ENCODE data around the gene PHYHD1. TPM values are rescaled to one million over a fixed set of nuclear protein-coding genes. Genes with fewer than 3 reads are reported as not detected.

The PHYHD1 gene
- total and polyA plus RNA-seq, 2 donors (not counting 1 experiment from before 2014, with no cell fraction given), result 0.96 to 2.0 TPM

GRCh38 chr9:128946571-128947276, 25.9 kb downstream of the PHYHD1 start:
- Mint-ChIP-seq H3K27ac (peak overlapping the region; percentile 98), H3K4me1 (peaks cover 27% of the 10 kb centered on the region), H3K9me3 (ENCODE audit: insufficient read depth) (no peaks in the 10 kb centered on the region), H3K4me3 (peak overlapping the region; percentile 97), H3K27me3 (no peaks in the 10 kb centered on the region)
- H3K27me3 ChIP-seq (replicated peaks in 1 of 4; ENCODE audit: control extremely low read depth in 1 of 4, control insufficient read depth in 3 of 4, insufficient read depth in 4 of 4, low read length in 3 of 4), result no peaks in the 10 kb centered on the region
- H2AFZ ChIP-seq (ENCODE audit: insufficient read depth, low read depth, low read length, poor library complexity, severe bottlenecking), result peak overlapping the region; percentile 87
- no peak for DNase-seq
- 36% methylated on average over 29 of the region's 30 CpGs for WGBS (ENCODE audit: insufficient coverage)
- no peaks in the 10 kb centered on the region for H3K9me3 ChIP-seq (ENCODE audit: control extremely low read depth in 1 of 3, control insufficient read depth in 2 of 3, insufficient read depth in 1 of 3, low read length in 2 of 3)
- H3K36me3 ChIP-seq (replicated peaks in 1 of 2; ENCODE audit: control extremely low read depth in 1 of 2, control insufficient read depth in 1 of 2, extremely low read depth in 1 of 2, insufficient read depth in 2 of 2, low read length in 1 of 2), result peaks cover 0 to 4% of the 10 kb centered on the region in 2 experiments
- POLR2A ChIA-PET, result interaction anchor here (0.6 to 1.2 kb wide), 2 partner anchors 10 to 117 kb away, joined by 3 read pairs; partner anchors contain the start of gene SPOUT1
- no peak for ATAC-seq (ENCODE audit: low read depth)
- H3K4me1 ChIP-seq (ENCODE audit: control insufficient read depth in 2 of 2, insufficient read depth in 2 of 2, low read length in 2 of 2), result peaks cover 15 to 18% of the 10 kb centered on the region in 2 donors
- peak overlapping the region; percentile 91 to 96 for H3K27ac ChIP-seq (ENCODE audit: low read length in 2 of 2)
- H3K9ac ChIP-seq (ENCODE audit: low read length), result peak overlapping the region; percentile 85
- H4K20me1 ChIP-seq (ENCODE audit: control insufficient read depth, insufficient read depth, low read length, poor library complexity, severe bottlenecking), result no peaks in the 10 kb centered on the region
- TF ChIP-seq CTCF (IDR thresholded peaks at IDR 0.05) (no peak), EZH2 (IDR thresholded peaks at IDR 0.05; ENCODE audit: borderline replicate concordance, insufficient read depth, low read depth, low read length, poor library complexity, severe bottlenecking) (no peak)
- CTCF ChIA-PET, result no interaction called here
- H3K4me3 ChIP-seq (ENCODE audit: control extremely low read depth in 1 of 5, extremely low read depth in 1 of 5, insufficient read depth in 1 of 5, low read depth in 2 of 5, low read length in 4 of 5), result peak overlapping the region; percentile 53 to 95 (median 84)
- H3K4me2 ChIP-seq (replicated peaks; ENCODE audit: low read depth, low read length, poor library complexity, severe bottlenecking), result peak overlapping the region; percentile 91
- H3K79me2 ChIP-seq (ENCODE audit: control insufficient read depth, insufficient read depth, low read length), result peaks cover 44% of the 10 kb centered on the region
- intact Hi-C loops (cut with micrococcal nuclease), result loop anchor here (1.0 to 10.0 kb wide), 7 partner anchors 64 to 678 kb away; partner anchors contain the start of genes C9orf50, LRRC8A, NTMT1 and SH3GLB2

DNA sequence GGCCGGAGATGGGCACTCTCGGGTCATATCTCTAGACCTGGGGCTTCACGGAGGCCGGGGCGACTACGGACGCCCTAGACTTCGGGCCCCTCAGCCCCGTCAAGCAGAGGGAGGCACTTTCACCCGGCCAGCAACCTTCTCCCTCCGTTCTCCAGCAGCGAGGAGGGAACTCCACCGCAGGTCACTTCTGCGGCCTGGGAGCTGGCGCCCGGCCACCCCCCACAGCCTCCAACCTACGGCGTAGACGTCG, 26.4 kb downstream of the PHYHD1 start:
- peak overlapping the region; percentile 85 for H3K9ac ChIP-seq (ENCODE audit: low read length)
- H4K20me1 ChIP-seq (ENCODE audit: control insufficient read depth, insufficient read depth, low read length, poor library complexity, severe bottlenecking), result no peaks in the 10 kb centered on the region
- DNase-seq (no peak), ATAC-seq (ENCODE audit: low read depth) (no peak)
- H3K27ac Mint-ChIP-seq, result peak overlapping the region; percentile 98
- no peak for TF ChIP-seq CTCF (IDR thresholded peaks at IDR 0.05)
- TF ChIP-seq EZH2 (IDR thresholded peaks at IDR 0.05; ENCODE audit: borderline replicate concordance, insufficient read depth, low read depth, low read length, poor library complexity, severe bottlenecking), result no peak
- H3K36me3 ChIP-seq (replicated peaks in 1 of 2; ENCODE audit: control extremely low read depth in 1 of 2, control insufficient read depth in 1 of 2, extremely low read depth in 1 of 2, insufficient read depth in 2 of 2, low read length in 1 of 2), result peaks cover 0 to 6% of the 10 kb centered on the region in 2 experiments
- ChIA-PET CTCF (interaction anchor here (1.7 kb wide), 1 partner anchor 129 kb away, joined by 8 read pairs; the partner anchor contains the start of gene ENDOG), POLR2A (interaction anchor here (0.6 to 1.1 kb wide), 2 partner anchors 9 to 247 kb away, joined by 3 read pairs; no protein-coding TSS in a partner anchor)
- peaks cover 27% of the 10 kb centered on the region for H3K4me1 Mint-ChIP-seq
- intact Hi-C loops (cut with micrococcal nuclease), result loop anchor here (1.0 to 10.0 kb wide), 7 partner anchors 65 to 678 kb away; partner anchors contain the start of genes C9orf50, LRRC8A, NTMT1 and SH3GLB2
- H2AFZ ChIP-seq (ENCODE audit: insufficient read depth, low read depth, low read length, poor library complexity, severe bottlenecking), result peak overlapping the region; percentile 87
- H3K27me3 ChIP-seq (replicated peaks in 1 of 4; ENCODE audit: control extremely low read depth in 1 of 4, control insufficient read depth in 3 of 4, insufficient read depth in 4 of 4, low read length in 3 of 4), result no peaks in the 10 kb centered on the region
- peak overlapping the region; percentile 91 to 96 for H3K27ac ChIP-seq (ENCODE audit: low read length in 2 of 2)
- WGBS (ENCODE audit: insufficient coverage), result 0% methylated on average over 20 of the region's 20 CpGs
- no peaks in the 10 kb centered on the region for H3K9me3 ChIP-seq (ENCODE audit: control extremely low read depth in 1 of 3, control insufficient read depth in 2 of 3, insufficient read depth in 1 of 3, low read length in 2 of 3)
- H3K4me1 ChIP-seq (ENCODE audit: control insufficient read depth in 2 of 2, insufficient read depth in 2 of 2, low read length in 2 of 2), result peaks cover 15 to 18% of the 10 kb centered on the region in 2 donors
- H3K27me3 Mint-ChIP-seq, result no peaks in the 10 kb centered on the region
- H3K9me3 Mint-ChIP-seq (ENCODE audit: insufficient read depth), result no peaks in the 10 kb centered on the region
- peak overlapping the region; percentile 53 to 95 (median 84) for H3K4me3 ChIP-seq (ENCODE audit: control extremely low read depth in 1 of 5, extremely low read depth in 1 of 5, insufficient read depth in 1 of 5, low read depth in 2 of 5, low read length in 4 of 5)
- peak overlapping the region; percentile 97 for H3K4me3 Mint-ChIP-seq
- H3K4me2 ChIP-seq (replicated peaks; ENCODE audit: low read depth, low read length, poor library complexity, severe bottlenecking), result peak overlapping the region; percentile 91
- peaks cover 44% of the 10 kb centered on the region for H3K79me2 ChIP-seq (ENCODE audit: control insufficient read depth, insufficient read depth, low read length)

Measured in B cell (primary cell).